Left ventricle myocardium inferior (tissue), 1 donor: ENCODE data around the gene RIT2. TPM values are rescaled to one million over a fixed set of nuclear protein-coding genes. Genes with fewer than 3 reads are reported as not detected.

Source experiments
- DNase-seq: peaks from one replicate; pipeline ENCODE4 v3.0.0-alpha.2; 2020
- H3K27ac ChIP-seq: fragments of 200-600 bp; replicated peaks from 2 replicates; pipeline ENCODE4 v1.8.0; 2021
- H3K27me3 ChIP-seq: fragments of 200-600 bp; 2 replicates; pipeline ENCODE4 v1.8.0; 2021; ENCODE audit warnings: low read depth
- H3K36me3 ChIP-seq: fragments of 200-600 bp; 2 replicates; pipeline ENCODE4 v1.8.0; 2021
- H3K4me1 ChIP-seq: fragments of 200-600 bp; 2 replicates; pipeline ENCODE4 v1.8.0; 2021
- H3K4me3 ChIP-seq: fragments of 200-600 bp; 2 replicates; pipeline ENCODE4 v1.8.0; 2021; ENCODE audit warnings: mild to moderate bottlenecking, moderate library complexity
- H3K9me3 ChIP-seq: fragments of 200-600 bp; replicated peaks from 2 replicates; pipeline ENCODE4 v1.8.0; 2021
- CTCF ChIP-seq: fragments of 200-600 bp; IDR thresholded peaks from 2 replicates; pipeline ENCODE4 v1.8.0; 2021; ENCODE audit warnings: antibody characterized with exemption, mild to moderate bottlenecking, borderline replicate concordance
- intact Hi-C: fragments of 100-400 bp; cut with micrococcal nuclease; formaldehyde crosslinking; loops from one replicate; pipeline ENCODE4 v1.11.0; 2022
- total RNA-seq: library from RNA; stranded (reverse); fragmentation: NEBNext Ultra II Directional; extraction: Animal tissue kit (Norgen Biotek cat#: 25700); gene quantifications from one replicate; pipeline ENCODE4 v1.2.1, GENCODE V29; 2021
- donor health status: DM: no; HTN: yes; CAD: no; lungs with severe emphysema.

RIT2 gene
- total RNA-seq, 1 donor from 2014 or later: not detected

DNA sequence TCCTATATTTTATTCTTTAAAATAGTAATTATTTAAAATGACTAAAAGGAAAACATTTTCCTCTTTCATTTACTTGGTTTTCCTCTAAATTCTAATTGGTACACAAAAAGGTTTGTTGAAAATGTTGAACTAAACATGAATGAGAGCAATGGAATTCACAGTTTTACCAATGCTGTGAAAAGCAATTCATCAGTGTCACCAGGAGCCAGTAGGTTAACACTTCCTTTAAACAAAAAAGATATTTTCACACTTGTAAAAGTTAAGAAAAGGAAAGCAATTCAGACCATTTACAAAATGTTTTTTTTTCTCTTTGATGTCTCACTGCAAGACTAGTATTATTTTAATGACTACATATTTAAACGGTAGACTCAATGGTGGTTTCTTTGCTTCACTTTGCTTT is 341.6 kb downstream of the RIT2 start:
- Histone ChIP-seq H3K36me3 (no peaks in the 10 kb centered on the region), H3K9me3 (peaks cover 6% of the 10 kb centered on the region), H3K27me3 (no peaks in the 10 kb centered on the region), H3K4me3 (no peak overlapping the region), H3K4me1 (no peaks in the 10 kb centered on the region), H3K27ac (no peak overlapping the region)
- no peak for TF ChIP-seq CTCF
- DNase-seq: no peak
- intact Hi-C loops: no loop called here

- no peak overlapping the region for H3K27ac ChIP-seq
- no peak for TF ChIP-seq CTCF
- H3K9me3 ChIP-seq: peaks cover 6% of the 10 kb centered on the region
- no peak overlapping the region for H3K4me3 ChIP-seq
- intact Hi-C loops: no loop called here
- DNase-seq: no peak
- H3K36me3 ChIP-seq: no peaks in the 10 kb centered on the region
- no peaks in the 10 kb centered on the region for H3K27me3 ChIP-seq
- no peaks in the 10 kb centered on the region for H3K4me1 ChIP-seq
These were observed 343.5 kb downstream of the RIT2 start for GRCh38 chr18:42771936-42772335.

- H3K27me3 ChIP-seq: no peaks in the 10 kb centered on the region
- intact Hi-C loops: no loop called here
These were observed 350.2 kb downstream of the RIT2 start for GRCh38 chr18:42765302-42765701.

DNA sequence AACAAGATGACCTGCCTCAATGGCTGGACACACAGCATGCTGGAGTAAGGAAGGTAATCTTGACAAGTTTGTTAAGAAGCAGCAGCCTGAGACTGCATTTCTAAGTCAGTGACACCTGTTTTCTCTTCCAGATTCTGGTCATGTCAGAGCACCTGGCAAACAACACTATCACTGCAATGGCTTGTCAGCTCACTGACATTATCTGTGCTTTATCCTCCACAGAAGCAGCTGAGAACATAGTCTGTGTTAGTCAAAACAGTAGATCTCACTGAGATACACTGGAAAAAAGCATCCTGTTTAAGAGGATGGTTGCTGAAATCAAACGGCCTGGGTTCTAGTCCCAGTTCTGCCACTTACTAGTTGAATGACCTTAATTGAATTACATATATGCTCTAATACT is 355.2 kb downstream of the RIT2 start:
- Histone ChIP-seq H3K27ac (no peak overlapping the region), H3K27me3 (no peaks in the 10 kb centered on the region), H3K9me3 (no peaks in the 10 kb centered on the region), H3K4me3 (no peak overlapping the region), H3K36me3 (no peaks in the 10 kb centered on the region), H3K4me1 (no peaks in the 10 kb centered on the region)
- no peak for DNase-seq
- intact Hi-C loops: no loop called here
- TF ChIP-seq CTCF: no peak

More at GRCh38 chr18:42765302-42765701, 350.2 kb downstream of the RIT2 start:
- no peak for TF ChIP-seq CTCF
- Histone ChIP-seq H3K27ac (no peak overlapping the region), H3K4me1 (no peaks in the 10 kb centered on the region), H3K4me3 (no peak overlapping the region), H3K36me3 (no peaks in the 10 kb centered on the region), H3K9me3 (no peaks in the 10 kb centered on the region)
- no peak for DNase-seq

GRCh38 chr18:42758852-42759251 is 356.6 kb downstream of the RIT2 start:
- TF ChIP-seq CTCF: no peak
- no peaks in the 10 kb centered on the region for H3K4me1 ChIP-seq
- DNase-seq: no peak
- no peaks in the 10 kb centered on the region for H3K36me3 ChIP-seq
- intact Hi-C loops: no loop called here
- H3K9me3 ChIP-seq: no peaks in the 10 kb centered on the region
- no peaks in the 10 kb centered on the region for H3K27me3 ChIP-seq
- H3K27ac ChIP-seq: no peak overlapping the region
- H3K4me3 ChIP-seq: no peak overlapping the region

DNA sequence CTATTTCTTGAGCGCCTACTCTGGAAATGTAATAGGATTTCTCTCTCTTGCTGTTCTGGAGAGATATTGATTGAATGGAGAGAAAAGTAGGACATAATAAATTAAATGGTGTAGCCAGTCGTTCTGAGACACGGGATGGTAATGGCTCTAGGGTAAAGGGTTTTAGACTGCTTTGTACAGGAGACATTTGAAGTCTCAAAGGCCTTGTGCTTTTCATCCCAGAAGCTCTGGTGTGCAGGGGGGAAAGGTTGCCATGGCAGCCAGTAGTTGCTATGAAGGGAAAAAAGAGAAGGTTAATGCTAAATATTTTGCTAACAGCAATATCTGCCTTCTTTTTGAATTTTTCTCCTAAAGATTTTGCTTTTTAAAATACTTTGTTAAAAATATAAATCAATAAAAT is 359.3 kb downstream of the RIT2 start:
- intact Hi-C loops: no loop called here

More for the DNA sequence above, 359.3 kb downstream of the RIT2 start:
- Histone ChIP-seq H3K4me1 (no peaks in the 10 kb centered on the region), H3K27me3 (no peaks in the 10 kb centered on the region), H3K4me3 (no peak overlapping the region), H3K36me3 (no peaks in the 10 kb centered on the region), H3K9me3 (no peaks in the 10 kb centered on the region), H3K27ac (no peak overlapping the region)
- TF ChIP-seq CTCF: no peak
- no peak for DNase-seq
